NCI-H510A treated with DMSO at 0.1 percent for 48 hours (cell line): Measurements from ENCODE around the gene MKRN1.
"Not testable (repeated sequence)": the region's sequence is repeated elsewhere in the genome, so short reads cannot be mapped to it uniquely, and the experiment has no call there.

Experiments
- DNase-seq: peaks from one replicate; lab custom pipeline; 2025; lab: John Stamatoyannopoulos, UW

The MKRN1 gene

DNA sequence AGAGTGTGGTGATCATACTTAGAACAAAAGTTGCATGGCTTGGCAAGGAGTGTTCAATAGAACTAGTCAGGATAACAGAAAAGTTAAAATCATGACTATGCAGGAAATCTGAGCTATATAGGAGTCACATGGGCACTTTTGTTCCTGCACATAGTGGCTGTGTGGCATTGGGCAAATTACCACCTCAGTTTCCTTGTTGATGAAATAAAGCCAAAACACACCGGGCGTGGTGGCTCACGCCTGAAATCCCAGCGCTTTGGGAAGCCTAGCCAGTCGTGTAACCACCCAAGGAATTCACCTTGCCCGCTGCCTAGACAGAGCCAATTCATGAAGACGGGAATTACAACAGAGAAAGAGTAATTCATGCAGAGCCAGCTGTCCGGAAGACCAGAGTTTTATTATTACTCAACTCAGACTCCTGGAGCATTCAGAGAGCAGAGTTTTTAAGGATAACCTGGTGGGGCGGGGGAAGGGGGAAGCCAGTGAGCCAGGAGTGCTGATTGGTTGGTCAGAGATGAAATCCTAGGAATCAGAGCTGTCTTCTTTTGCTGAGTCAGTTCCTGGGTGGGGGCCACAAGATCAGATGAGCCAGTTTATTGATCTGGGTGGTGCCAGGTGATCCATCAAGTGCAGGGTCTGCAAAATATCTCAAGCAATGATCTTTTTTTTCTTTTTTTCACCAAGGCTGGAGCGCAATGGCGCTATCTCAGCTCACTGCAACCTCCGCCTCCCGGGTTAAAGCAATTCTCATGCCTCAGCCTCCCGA lies 6.4 kb upstream of the MKRN1 start:
- no peak for DNase-seq

DNA sequence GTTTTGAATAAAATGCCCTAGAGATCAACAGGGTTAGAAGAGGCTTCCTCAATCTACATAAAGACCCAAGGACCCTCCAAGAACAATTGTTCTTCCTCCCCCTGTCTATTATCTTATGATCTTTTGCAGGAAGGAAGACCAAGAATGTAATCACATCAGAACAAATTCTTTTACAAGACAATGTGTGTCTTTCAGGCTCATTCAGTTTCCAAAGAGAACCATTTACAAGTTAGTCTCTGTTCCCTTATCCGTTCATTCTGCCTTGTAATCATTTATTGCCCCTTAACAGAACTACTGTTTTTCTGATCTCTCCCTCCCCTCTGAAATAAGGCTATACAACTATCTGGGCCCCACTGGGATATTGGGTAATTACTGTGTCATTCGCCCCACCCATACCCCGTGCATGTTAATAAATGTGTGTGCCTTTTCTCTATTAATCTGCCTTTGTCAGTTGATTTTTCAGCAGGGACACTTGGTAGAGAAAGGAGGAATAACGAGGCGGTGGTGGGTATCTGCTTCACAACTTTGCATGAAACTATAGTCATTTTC lies 5.7 kb upstream of the MKRN1 start:
- no peak for DNase-seq

- no peak for DNase-seq
Observed at GRCh38 chr7:140484479-140484878, 5.2 kb upstream of the MKRN1 start.

DNA sequence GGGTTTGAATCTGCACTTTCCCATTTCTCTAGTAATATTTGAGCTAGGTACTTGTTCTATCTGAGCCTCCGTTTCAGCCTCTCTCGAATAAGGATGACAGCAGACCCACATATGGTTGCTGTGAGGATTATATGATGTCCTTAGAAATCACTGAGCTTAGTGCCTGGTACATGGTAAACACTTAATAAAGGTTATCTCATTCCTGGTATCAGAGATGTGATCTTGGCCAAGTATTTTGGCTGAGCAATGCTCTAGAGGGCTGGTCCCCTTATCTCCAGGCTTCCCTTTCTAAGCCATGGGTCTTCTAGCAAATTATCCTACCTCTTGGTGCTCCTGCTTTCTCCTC lies 407 bp upstream of the MKRN1 start:
- DNase-seq = no peak

DNA sequence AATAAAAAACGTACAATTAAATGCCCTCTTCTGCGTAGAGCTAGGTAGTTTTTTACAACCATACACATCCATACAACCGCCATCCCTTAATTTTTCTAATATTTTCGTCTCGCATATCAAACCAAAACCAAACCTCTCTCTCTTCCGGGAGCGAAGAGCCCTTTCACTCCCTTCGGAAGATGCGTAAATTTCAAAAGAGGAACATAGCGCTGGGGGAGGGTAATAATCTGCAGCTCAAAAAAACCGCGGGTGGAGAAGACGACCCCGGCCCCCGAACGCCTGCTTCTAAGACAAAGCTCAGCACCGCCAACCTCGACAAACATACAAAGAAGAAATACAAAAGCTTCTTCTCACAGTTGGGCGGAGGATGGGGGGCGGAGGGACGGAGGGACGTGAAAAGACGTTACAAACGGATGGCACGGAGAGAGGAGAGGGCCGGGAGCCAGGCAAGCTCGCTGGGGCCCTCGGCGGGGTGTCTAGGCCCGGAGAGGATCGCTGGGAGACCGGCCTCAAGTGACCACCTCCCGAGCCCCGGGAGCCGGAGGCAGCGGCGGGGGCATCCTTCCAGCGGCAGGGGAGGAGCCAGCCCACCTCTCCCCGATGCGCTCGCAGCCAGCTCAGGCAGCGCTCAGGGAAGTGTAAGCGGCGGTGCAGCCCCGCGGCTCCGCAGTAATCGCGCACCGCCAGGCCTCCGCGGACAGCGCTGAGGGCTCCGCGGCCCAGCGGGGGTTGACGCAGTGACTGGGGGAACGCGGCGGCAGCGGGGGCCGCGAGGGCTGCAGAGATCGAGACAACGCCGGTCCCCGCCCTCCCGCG lies 851 bp downstream of the MKRN1 start:
- no peak for DNase-seq

- no peak for DNase-seq
Observed at GRCh38 chr7:140476698-140477261, 2.5 kb downstream of the MKRN1 start.

GRCh38 chr7:140475747-140476333 lies 3.5 kb downstream of the MKRN1 start:
- DNase-seq = peak; percentile 53

- DNase-seq = no peak
Observed at GRCh38 chr7:140463111-140463510, 16.2 kb downstream of the MKRN1 start.

DNA sequence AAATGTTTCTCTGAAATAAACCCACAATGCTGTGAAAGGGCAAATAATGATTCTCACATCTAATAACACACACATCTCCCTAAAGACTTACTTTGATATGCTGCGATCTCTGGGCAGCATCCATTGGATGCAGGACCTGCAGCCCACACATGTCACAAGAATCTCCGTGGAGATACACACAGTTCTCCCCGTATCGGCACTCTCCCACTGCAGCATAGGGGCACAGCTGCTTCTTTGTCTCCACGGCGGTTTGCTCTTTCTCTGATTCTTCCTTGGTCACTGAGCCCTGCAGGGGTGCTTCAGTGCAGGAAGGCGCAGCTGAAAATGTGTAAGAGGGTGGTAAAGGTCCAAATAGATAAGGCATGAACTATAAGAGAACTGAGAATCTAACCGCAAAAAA lies 20.4 kb downstream of the MKRN1 start:
- DNase-seq = no peak

GRCh38 chr7:140458201-140458600 lies 21.1 kb downstream of the MKRN1 start:
- no peak for DNase-seq

- no peak for DNase-seq
Observed at GRCh38 chr7:140456551-140457051, 22.7 kb downstream of the MKRN1 start.

DNA sequence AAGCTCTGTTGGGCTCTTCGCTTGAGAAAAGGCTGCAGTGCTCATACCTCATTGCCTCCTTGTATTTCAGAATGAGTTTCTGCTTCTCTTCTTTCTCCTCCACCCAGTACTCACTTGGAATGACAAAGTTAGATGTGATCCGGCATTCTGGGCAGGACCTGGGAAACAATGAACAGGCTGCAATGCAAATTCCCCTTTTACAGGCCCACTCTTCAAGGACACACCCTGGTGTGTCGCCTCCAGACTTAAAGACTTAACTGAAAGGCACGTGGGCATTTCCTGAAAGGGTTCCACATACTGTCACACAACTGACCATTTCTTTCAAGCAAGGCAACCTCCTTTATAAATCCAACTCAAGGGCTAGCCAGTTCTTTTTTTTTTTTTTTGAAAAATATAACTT lies 23.6 kb downstream of the MKRN1 start:
- no peak for DNase-seq

- no peak for DNase-seq
Observed at GRCh38 chr7:140454657-140455015, 24.7 kb downstream of the MKRN1 start.

DNA sequence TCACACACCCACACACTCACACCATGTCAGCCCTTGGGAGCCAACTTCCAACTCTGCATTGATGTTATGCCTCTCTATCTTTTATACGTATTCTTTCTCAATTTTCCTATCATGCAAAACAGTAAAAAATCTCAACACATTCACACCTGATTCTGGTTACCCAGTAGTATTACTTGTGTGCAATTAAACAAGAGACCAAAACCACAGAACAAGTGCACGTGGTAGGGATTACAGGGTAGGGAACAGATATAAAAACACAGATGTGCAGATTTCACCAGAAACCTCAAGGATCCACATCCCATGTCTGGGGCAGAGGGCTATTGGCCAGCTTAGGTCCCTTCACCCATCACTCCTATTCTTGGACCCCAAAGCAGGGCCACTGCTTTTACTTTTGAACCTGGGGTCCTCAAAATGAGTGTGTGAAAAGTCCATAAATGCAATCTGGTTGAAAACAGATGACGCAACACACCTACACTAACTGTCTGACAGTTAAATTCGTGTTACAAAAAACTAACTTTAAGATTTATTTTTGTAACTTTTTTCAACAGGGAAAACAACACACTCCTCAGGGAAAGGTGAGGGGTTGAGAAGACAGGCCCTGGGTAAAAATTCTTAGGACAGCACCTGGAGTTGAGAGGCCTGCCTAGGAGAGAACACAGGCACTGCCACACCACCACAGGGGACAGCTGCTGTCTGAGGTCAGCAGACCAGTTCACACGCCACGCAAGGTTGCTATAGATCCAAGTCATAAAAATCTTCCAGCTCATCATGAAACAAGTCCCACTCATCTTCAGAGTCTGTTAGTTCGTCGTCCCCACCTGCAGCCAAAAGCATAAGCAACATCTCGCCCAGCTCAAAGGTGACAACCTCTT lies 25.3 kb downstream of the MKRN1 start:
- DNase-seq = not testable (repeated sequence)

- no peak for DNase-seq
Observed at GRCh38 chr7:140453273-140453672, 26.0 kb downstream of the MKRN1 start.

GRCh38 chr7:140451716-140452115 lies 27.6 kb downstream of the MKRN1 start:
- no peak for DNase-seq

DNA sequence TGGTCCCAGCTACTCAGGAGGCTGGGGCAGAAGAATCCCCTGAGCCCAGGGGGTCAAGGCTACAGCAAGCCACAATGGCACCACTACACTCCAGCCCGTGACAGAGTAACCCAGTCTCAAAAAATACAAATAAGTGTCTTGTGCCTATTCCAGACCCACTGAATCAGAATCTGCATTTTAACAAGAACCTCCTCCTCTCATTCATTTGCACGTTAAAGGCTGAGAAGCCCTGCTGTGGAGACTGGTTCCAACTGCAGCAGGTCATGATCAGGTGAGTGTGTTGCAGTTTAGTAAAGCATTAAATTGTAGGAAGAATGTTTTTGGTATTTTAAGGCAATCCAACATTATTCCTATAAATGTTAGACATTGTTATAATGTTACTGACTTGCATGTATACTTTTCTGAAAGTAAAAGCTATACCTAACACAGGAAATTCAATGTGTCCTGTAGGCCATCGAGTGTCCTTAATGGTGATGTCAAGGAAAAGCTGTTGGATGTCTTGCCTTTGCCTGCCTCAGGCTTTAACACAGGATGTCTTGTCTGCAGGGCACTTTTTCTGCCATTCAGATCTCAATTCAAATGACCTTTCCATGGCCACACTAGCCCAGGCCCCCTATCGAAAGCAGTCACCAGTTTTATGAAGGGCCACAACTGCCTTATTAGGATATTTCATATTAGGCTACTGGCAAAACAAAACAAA lies 30.4 kb downstream of the MKRN1 start:
- DNase-seq = no peak

- DNase-seq = no peak
Observed at GRCh38 chr7:140447841-140448240, 31.5 kb downstream of the MKRN1 start.

DNA sequence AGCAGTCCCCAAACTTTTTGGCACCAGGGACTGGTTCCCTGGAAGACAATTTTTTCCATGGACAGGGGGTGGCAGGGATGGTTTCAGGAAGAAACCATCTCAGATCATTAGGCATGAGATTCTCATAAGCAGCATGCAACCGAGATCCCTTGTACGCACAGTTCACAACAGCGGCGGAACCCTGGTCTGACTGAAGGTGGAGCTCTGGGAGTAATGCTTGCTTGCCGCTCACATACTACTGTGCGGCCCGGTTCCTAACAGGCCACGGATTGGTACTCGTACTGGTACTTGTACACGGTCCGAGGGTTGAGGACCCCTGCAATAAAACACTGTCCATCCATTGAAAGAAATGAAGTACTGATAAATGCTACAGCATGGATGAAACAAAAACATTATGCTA lies 32.8 kb downstream of the MKRN1 start:
- DNase-seq = no peak

- no peak for DNase-seq
Observed at GRCh38 chr7:140441519-140441918, 37.8 kb downstream of the MKRN1 start.

- DNase-seq = no peak
Observed at GRCh38 chr7:140440593-140440992, 38.7 kb downstream of the MKRN1 start.
